HG03025 (cell line): ENCODE data around the gene OR9K2.
"Not testable (repeated sequence)": the region's sequence is repeated elsewhere in the genome, so short reads cannot be mapped to it uniquely, and the experiment has no call there.

Experiments
- ATAC-seq: cut with Tn5 transposase; IDR thresholded peaks from one replicate; pipeline ENCODE4 v1.9.1; 2021; ENCODE audit warnings: mild to moderate bottlenecking, moderate library complexity; ENCODE audit not compliant: unreplicated experiment, low FRiP score

OR9K2 gene, protein sequence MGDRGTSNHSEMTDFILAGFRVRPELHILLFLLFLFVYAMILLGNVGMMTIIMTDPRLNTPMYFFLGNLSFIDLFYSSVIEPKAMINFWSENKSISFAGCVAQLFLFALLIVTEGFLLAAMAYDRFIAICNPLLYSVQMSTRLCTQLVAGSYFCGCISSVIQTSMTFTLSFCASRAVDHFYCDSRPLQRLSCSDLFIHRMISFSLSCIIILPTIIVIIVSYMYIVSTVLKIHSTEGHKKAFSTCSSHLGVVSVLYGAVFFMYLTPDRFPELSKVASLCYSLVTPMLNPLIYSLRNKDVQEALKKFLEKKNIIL

GRCh38 chr12:55126106-55126505, at the start of gene OR9K2:
OR9K2 (plus strand) TSS chr12:55126406; CDS start chr12:55129835, 3,429 bp downstream.
- ATAC-seq: no peak

- ATAC-seq: no peak
Measured at GRCh38 chr12:55092579-55092978, 33.6 kb upstream of the OR9K2 start.

GRCh38 chr12:55112378-55112875, 13.8 kb upstream of the OR9K2 start:
- ATAC-seq: no peak

DNA sequence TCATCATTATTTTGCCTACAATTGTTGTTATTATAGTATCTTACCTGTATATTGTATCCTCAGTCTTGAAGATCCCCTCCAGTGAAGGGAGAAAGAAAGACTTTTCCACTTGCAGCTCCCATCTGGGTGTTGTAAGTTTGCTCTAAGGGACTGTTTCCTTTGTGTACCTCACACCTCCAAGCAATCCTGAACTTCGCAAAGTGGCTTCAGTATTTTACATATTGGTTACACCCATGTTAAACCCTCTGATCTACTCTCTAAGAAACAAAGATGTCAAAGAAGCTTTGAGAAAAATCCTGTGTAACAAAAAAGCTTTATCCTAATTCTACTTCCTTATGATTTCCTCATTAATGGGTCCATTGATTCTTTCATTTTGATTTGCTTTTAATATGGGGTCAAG, 10.1 kb upstream of the OR9K2 start:
- no peak for ATAC-seq

GRCh38 chr12:55132816-55133215, 6.6 kb downstream of the OR9K2 start:
- ATAC-seq: no peak

DNA sequence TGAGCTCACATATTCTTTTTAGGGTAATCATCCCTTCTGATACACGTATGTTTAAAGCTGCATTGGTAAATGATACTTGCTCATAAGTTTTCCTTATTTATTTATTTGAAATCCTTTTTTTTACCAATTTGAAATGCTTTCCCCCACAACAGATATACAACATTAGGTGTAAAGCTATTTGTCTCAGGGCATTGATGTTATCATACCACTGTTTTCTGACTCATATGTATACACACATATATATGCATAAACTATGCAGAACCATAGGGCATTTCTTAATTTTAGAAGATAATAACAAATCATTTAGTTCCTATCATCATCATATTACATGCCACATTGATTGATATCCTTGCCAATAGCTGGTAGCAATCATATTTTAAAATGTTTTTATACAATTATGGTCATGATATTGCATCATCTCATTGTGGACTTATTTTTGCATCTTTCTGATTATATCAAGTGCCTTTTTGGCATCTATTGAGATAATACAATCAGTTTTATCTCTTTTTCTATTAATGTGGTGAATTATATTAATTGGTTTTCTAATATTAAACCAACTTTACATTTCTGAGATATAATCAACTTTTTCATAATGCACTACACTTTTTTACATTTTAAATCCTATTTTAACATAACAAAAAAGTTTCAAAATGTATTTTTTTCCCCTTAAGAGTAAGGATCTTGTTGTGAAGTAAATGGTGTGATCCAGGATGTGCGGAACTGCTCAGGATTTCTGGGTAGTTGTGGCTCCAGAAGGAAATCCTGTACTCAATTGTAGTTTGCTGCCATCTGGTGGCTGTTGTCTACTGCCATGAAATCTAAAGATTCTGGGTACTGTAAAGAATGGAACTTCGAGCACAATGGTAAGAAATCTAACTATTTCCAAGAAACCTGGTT, 16.7 kb downstream of the OR9K2 start:
- ATAC-seq: no peak

- no peak for ATAC-seq
Measured at GRCh38 chr12:55143566-55143870, 17.3 kb downstream of the OR9K2 start.

DNA sequence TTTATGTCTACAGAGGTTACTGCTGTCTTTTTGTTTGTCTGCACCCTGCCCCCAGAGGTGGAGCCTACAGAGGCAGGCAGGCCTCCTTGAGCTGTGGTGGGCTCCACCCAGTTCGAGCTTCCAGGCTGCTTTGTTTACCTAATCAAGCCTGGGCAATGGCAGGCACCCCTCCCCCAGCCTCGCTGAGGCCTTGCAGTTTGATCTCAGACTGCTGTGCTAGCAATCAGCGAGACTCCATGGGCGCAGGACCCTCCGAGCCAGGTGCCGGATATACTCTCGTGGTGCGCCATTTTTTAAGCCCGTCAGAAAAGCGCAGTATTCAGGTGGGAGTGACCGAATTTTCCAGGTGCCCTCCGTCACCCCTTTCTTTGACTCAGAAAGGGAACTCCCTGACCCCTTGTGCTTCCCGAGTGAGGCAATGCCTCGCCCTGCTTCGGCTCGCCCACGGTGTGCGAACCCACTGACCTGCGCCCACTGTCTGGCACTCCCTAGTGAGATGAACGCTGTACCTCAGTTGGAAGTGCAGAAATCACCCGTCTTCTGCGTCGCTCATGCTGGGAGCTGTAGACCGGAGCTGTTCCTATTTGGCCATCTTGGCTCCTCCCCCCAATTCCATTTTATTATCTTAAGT, 40.9 kb downstream of the OR9K2 start:
- not testable (repeated sequence) for ATAC-seq

DNA sequence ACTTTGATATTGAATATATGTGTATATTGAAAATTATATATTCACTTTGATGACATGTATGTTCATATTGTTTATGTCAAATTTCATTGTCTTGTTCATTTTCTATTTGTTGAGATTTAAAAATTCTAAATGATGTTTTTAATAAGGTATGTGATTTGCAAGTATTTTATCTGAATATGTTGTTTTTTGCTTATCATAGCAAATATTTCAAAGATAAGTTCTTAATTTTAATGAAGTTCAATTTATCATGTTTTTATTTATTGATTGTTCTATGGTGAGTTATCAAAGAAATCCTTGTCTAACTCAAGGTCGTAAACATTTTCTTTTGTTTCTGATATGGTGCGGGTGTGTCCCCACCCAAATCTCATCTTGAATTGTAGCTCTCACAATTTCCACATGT, 45.2 kb downstream of the OR9K2 start:
- ATAC-seq: no peak

DNA sequence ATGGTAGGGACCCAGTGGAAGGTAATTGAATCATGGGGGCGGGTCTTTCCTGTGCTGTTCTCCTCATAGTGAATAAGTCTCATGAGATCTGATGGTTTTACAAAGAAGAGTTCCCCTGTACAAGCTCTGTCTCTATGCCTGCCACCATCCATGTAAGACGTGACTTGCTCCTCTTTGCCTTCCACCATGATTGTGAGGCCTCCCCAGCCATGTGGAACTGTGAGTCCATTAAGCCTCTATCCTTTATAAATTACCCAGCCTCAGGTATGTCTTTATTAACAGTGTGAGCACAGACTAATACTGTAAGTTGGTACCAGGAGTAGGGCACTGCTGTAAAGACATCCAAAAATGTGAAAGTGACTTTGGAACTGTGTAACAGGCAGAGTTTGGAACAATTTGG, 45.6 kb downstream of the OR9K2 start:
- ATAC-seq: not testable (repeated sequence)

GRCh38 chr12:55172686-55173085, 46.5 kb downstream of the OR9K2 start:
- ATAC-seq: no peak

DNA sequence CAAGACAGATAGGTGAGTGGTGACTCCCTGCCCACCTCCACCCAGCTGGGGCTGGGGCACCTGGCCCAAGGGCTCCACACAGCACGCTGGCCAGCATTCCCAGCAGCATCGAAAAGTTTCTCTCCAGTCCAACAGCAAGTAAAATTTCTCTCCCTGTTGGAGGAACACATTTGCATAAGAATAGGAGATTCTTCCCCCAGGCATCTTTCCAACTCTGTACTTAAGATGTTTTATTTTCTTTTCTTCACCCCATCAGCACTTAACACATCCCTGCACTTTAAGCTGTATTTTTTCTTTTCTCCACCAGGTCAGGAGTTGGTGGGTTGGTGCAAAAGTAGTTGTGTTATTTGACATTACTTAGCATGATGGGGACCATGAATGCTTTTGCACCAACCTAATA, 47.2 kb downstream of the OR9K2 start:
- ATAC-seq: no peak
